Trophoblast cell (in vitro differentiated cells and primary cell): ENCODE results near the gene SEMA6D.

Experiments
- DNase-seq, 2 donors: peaks; one replicate each; pipeline ENCODE4 v3.0.0-alpha.2; 2016
- H2AFZ ChIP-seq: 2 replicates; pipeline ENCODE4 v1.6.1; 2013; ENCODE audit warnings: low read length, moderate library complexity, mild to moderate bottlenecking; ENCODE audit not compliant: insufficient read depth, poor library complexity
- H2AK5ac ChIP-seq: 2 replicates; pipeline ENCODE4 v1.6.1; 2013; ENCODE audit warnings: mild to moderate bottlenecking, low read length
- H2BK120ac ChIP-seq: 2 replicates; pipeline ENCODE4 v1.6.1; 2013; ENCODE audit warnings: low read length, mild to moderate bottlenecking, moderate library complexity; ENCODE audit not compliant: insufficient read depth, poor library complexity
- H2BK12ac ChIP-seq: 2 replicates; pipeline ENCODE4 v1.6.1; 2013; ENCODE audit warnings: mild to moderate bottlenecking, low read length, moderate library complexity
- H2BK5ac ChIP-seq: 2 replicates; pipeline ENCODE4 v1.6.1; 2013; ENCODE audit warnings: low read length, low read depth, moderate library complexity, mild to moderate bottlenecking; ENCODE audit not compliant: poor library complexity
- H3K14ac ChIP-seq: 2 replicates; pipeline ENCODE4 v1.6.1; 2013; ENCODE audit warnings: mild to moderate bottlenecking, low read length
- H3K18ac ChIP-seq: 2 replicates; pipeline ENCODE4 v1.6.1; 2013; ENCODE audit warnings: mild to moderate bottlenecking, low read length
- H3K23ac ChIP-seq: 2 replicates; pipeline ENCODE4 v1.6.1; 2013; ENCODE audit warnings: low read length
- H3K27ac ChIP-seq: 2 replicates; pipeline ENCODE4 v1.5.1; 2013; ENCODE audit warnings: low read depth, mild to moderate bottlenecking, inconsistent platforms, low read length, moderate library complexity
- H3K27me3 ChIP-seq: 2 replicates; pipeline ENCODE4 v1.6.1; 2013; ENCODE audit warnings: inconsistent platforms, mild to moderate bottlenecking, low read length, moderate library complexity; ENCODE audit not compliant: insufficient read depth
- H3K36me3 ChIP-seq, 2 experiments: 1 replicate in 1 of 2; 2 replicates in 1 of 2; pipeline ENCODE4 v1.6.1; 2013; ENCODE audit warnings: low read length in 2 of 2, mild to moderate bottlenecking in 2 of 2, moderate library complexity in 1 of 2; ENCODE audit not compliant: insufficient read depth in 2 of 2, control insufficient read depth in 1 of 2
- H3K4ac ChIP-seq: 2 replicates; pipeline ENCODE4 v1.6.1; 2013; ENCODE audit warnings: low read depth, mild to moderate bottlenecking, low read length, moderate library complexity
- H3K4me1 ChIP-seq, 2 experiments: 1 replicate in 1 of 2; 2 replicates in 1 of 2; pipeline ENCODE4 v1.6.1; 2013; ENCODE audit warnings: low read length in 2 of 2, mild to moderate bottlenecking in 2 of 2, moderate library complexity in 1 of 2; ENCODE audit not compliant: insufficient read depth in 2 of 2, control insufficient read depth in 1 of 2
- H3K4me2 ChIP-seq: 2 replicates; pipeline ENCODE4 v1.6.1; 2013; ENCODE audit warnings: inconsistent platforms, mild to moderate bottlenecking, low read length, moderate library complexity
- H3K4me3 ChIP-seq: 2 replicates; pipeline ENCODE4 v1.5.1; 2013; ENCODE audit warnings: mild to moderate bottlenecking, low read depth, low read length, inconsistent platforms
- H3K79me1 ChIP-seq: one replicate; pipeline ENCODE4 v1.6.1; 2013; ENCODE audit warnings: low read length
- H3K79me2 ChIP-seq: 2 replicates; pipeline ENCODE4 v1.6.1; 2013; ENCODE audit warnings: low read length, mild to moderate bottlenecking; ENCODE audit not compliant: control insufficient read depth, insufficient read depth, poor library complexity
- H3K9ac ChIP-seq: 2 replicates; pipeline ENCODE4 v1.6.1; 2013; ENCODE audit warnings: mild to moderate bottlenecking, low read length
- H3K9me3 ChIP-seq: 2 replicates; pipeline ENCODE4 v1.6.1; 2013; ENCODE audit warnings: low read depth, mild to moderate bottlenecking, control low read depth, inconsistent platforms, low read length; ENCODE audit not compliant: insufficient read depth
- H4K12ac ChIP-seq: 2 replicates; pipeline ENCODE4 v1.6.1; 2013; ENCODE audit warnings: low read depth, mild to moderate bottlenecking, low read length, moderate library complexity
- H4K8ac ChIP-seq: 2 replicates; pipeline ENCODE4 v1.6.1; 2013; ENCODE audit warnings: low read depth, mild to moderate bottlenecking, low read length, moderate library complexity
- H4K91ac ChIP-seq: one replicate; pipeline ENCODE4 v1.6.1; 2013; ENCODE audit warnings: low read depth, mild to moderate bottlenecking, low read length, moderate library complexity
- WGBS: extraction: QIAGEN DNeasy Blood & Tissue Kit; methylation state at CpG from one replicate; pipeline ENCODE4 v1.1.7; 2013; ENCODE audit warnings: missing lambda C conversion rate; ENCODE audit not compliant: insufficient read length, insufficient coverage; ENCODE audit errors: extremely low coverage; 5-methylcytosine and 5-hydroxymethylcytosine counted together

Gene SEMA6D

GRCh38 chr15:47756872-47757271 is 39.6 kb downstream of the SEMA6D start:
- Histone ChIP-seq H4K12ac (no peak overlapping the region), H3K79me2 (no peaks in the 10 kb centered on the region), H2BK12ac (no peak overlapping the region), H3K23ac (no peak overlapping the region), H3K4me2 (no peak overlapping the region), H4K8ac (no peak overlapping the region), H2AK5ac (no peak overlapping the region), H3K9me3 (no peaks in the 10 kb centered on the region), H3K14ac (no peak overlapping the region), H2BK120ac (no peak overlapping the region), H3K79me1 (no peaks in the 10 kb centered on the region), H2BK5ac (no peak overlapping the region), H3K4me1 (no peaks in the 10 kb centered on the region), H3K18ac (no peak overlapping the region), H3K4me3 (no peak overlapping the region), H3K27ac (no peak overlapping the region), H4K91ac (no peak overlapping the region), H3K27me3 (no peaks in the 10 kb centered on the region), H2AFZ (no peak overlapping the region), H3K9ac (no peak overlapping the region), H3K36me3 (no peaks in the 10 kb centered on the region), H3K4ac (no peak overlapping the region)
- no CpG with 5 or more reads among the region's 2 CpGs for WGBS
- DNase-seq = peak; percentile 72 to 76

GRCh38 chr15:47757331-47757730 is 40.0 kb downstream of the SEMA6D start:
- no peak overlapping the region for H3K4ac ChIP-seq
- H3K79me2 ChIP-seq = no peaks in the 10 kb centered on the region
- H3K27ac ChIP-seq = no peak overlapping the region
- H3K4me2 ChIP-seq = no peak overlapping the region
- H3K23ac ChIP-seq = no peak overlapping the region
- H3K79me1 ChIP-seq = no peaks in the 10 kb centered on the region
- no peak overlapping the region for H2BK12ac ChIP-seq
- no peaks in the 10 kb centered on the region for H3K9me3 ChIP-seq
- no CpG with 5 or more reads among the region's 3 CpGs for WGBS
- H2AFZ ChIP-seq = no peak overlapping the region
- no peak overlapping the region for H3K18ac ChIP-seq
- DNase-seq = no peak
- H3K36me3 ChIP-seq = no peaks in the 10 kb centered on the region
- no peak overlapping the region for H4K12ac ChIP-seq
- H3K14ac ChIP-seq = no peak overlapping the region
- H3K27me3 ChIP-seq = no peaks in the 10 kb centered on the region
- no peak overlapping the region for H3K4me3 ChIP-seq
- no peak overlapping the region for H2BK5ac ChIP-seq
- no peak overlapping the region for H4K91ac ChIP-seq
- H4K8ac ChIP-seq = no peak overlapping the region
- no peak overlapping the region for H3K9ac ChIP-seq
- H3K4me1 ChIP-seq = no peaks in the 10 kb centered on the region
- no peak overlapping the region for H2AK5ac ChIP-seq
- H2BK120ac ChIP-seq = no peak overlapping the region

- Histone ChIP-seq H3K79me1 (no peaks in the 10 kb centered on the region), H4K8ac (no peak overlapping the region), H3K9ac (no peak overlapping the region), H2BK120ac (no peak overlapping the region), H3K14ac (no peak overlapping the region), H2BK5ac (no peak overlapping the region), H4K91ac (no peak overlapping the region), H3K4me3 (no peak overlapping the region), H2AK5ac (no peak overlapping the region), H2AFZ (no peak overlapping the region), H3K23ac (no peak overlapping the region), H2BK12ac (no peak overlapping the region), H3K18ac (no peak overlapping the region), H3K36me3 (no peaks in the 10 kb centered on the region), H4K12ac (no peak overlapping the region), H3K4me2 (no peak overlapping the region), H3K4me1 (no peaks in the 10 kb centered on the region), H3K27ac (no peak overlapping the region), H3K4ac (no peak overlapping the region), H3K27me3 (no peaks in the 10 kb centered on the region), H3K79me2 (no peaks in the 10 kb centered on the region), H3K9me3 (no peaks in the 10 kb centered on the region)
- DNase-seq = no peak
- WGBS = no CpG with 5 or more reads among the region's 3 CpGs
Measured at GRCh38 chr15:47762621-47763020, 45.3 kb downstream of the SEMA6D start.

- Histone ChIP-seq H2BK120ac (no peak overlapping the region), H3K9me3 (no peaks in the 10 kb centered on the region), H3K79me1 (no peaks in the 10 kb centered on the region), H3K9ac (no peak overlapping the region), H3K4me3 (no peak overlapping the region), H4K12ac (no peak overlapping the region), H3K4me2 (no peak overlapping the region), H3K27ac (no peak overlapping the region), H3K23ac (no peak overlapping the region), H3K4ac (no peak overlapping the region), H3K4me1 (no peaks in the 10 kb centered on the region), H4K91ac (no peak overlapping the region), H3K14ac (no peak overlapping the region), H2AK5ac (no peak overlapping the region), H3K79me2 (no peaks in the 10 kb centered on the region), H2BK5ac (no peak overlapping the region), H2BK12ac (no peak overlapping the region), H2AFZ (no peak overlapping the region), H3K27me3 (no peaks in the 10 kb centered on the region), H3K36me3 (no peaks in the 10 kb centered on the region), H4K8ac (no peak overlapping the region), H3K18ac (no peak overlapping the region)
- no CpG with 5 or more reads among the region's 13 CpGs for WGBS
- DNase-seq = no peak
Measured at GRCh38 chr15:47764666-47765065, 47.4 kb downstream of the SEMA6D start.
